Calu3 (cell line): Measurements from ENCODE around the gene ST6GALNAC3. TPM values are rescaled to one million over a fixed set of nuclear protein-coding genes. Genes with fewer than 3 reads are reported as not detected.
A peak's percentile ranks its signal among the peaks of the same experiment; 100 is the strongest.
"Not testable (repeated sequence)": the region's sequence is repeated elsewhere in the genome, so short reads cannot be mapped to it uniquely, and the experiment has no call there.

ENCODE experiments used
- BruUV-seq: library from RNA; stranded (reverse); fragments of 400-500 nt; replicated peaks from 2 replicates; lab custom pipeline; 2021; lab: Mats Ljungman, UMichigan
- CTCF ChIA-PET: fragments of 300-600 bp; sonication (Branson Sonifier 250); formaldehyde crosslinking; loops from one replicate; lab custom pipeline; 2022; ENCODE audit warnings: antibody characterized with exemption; lab: Charles Lee
- DNase-seq: peaks from one replicate; pipeline ENCODE4 v3.0.0; 2022
- H3K27ac Mint-ChIP-seq: one replicate; pipeline ENCODE4 v1.8.0; 2022; ENCODE audit warnings: mixed read lengths; ENCODE audit not compliant: unreplicated experiment
- H3K27me3 Mint-ChIP-seq: one replicate; pipeline ENCODE4 v1.8.0; 2022; ENCODE audit warnings: mixed read lengths; ENCODE audit not compliant: unreplicated experiment
- H3K36me3 Mint-ChIP-seq: one replicate; pipeline ENCODE4 v1.8.0; 2022; ENCODE audit warnings: mild to moderate bottlenecking, moderate library complexity, mixed read lengths; ENCODE audit not compliant: insufficient read depth, unreplicated experiment
- H3K4me1 Mint-ChIP-seq: one replicate; pipeline ENCODE4 v1.8.0; 2022; ENCODE audit warnings: mild to moderate bottlenecking, low read depth, mixed read lengths; ENCODE audit not compliant: unreplicated experiment
- H3K4me3 Mint-ChIP-seq: one replicate; pipeline ENCODE4 v1.8.0; 2022; ENCODE audit warnings: mild to moderate bottlenecking, low read depth, moderate library complexity, mixed read lengths; ENCODE audit not compliant: unreplicated experiment
- H3K9me3 Mint-ChIP-seq: one replicate; pipeline ENCODE4 v1.8.0; 2022; ENCODE audit warnings: low read depth, mixed read lengths; ENCODE audit not compliant: unreplicated experiment
- CTCF ChIP-seq: fragments of 200-600 bp; IDR thresholded peaks from one replicate; pipeline ENCODE4 v1.8.0; 2022; ENCODE audit warnings: antibody characterized with exemption; ENCODE audit not compliant: unreplicated experiment
- intact Hi-C: fragments of 100-400 bp; cut with micrococcal nuclease; formaldehyde crosslinking; loops from one replicate; pipeline ENCODE4 v1.10.0; 2022; ENCODE audit not compliant: unreplicated experiment
- total RNA-seq: library from RNA; stranded (reverse); gene quantifications from 2 replicates; pipeline ENCODE4 v1.2.3, GENCODE V29; 2022

The ST6GALNAC3 gene
- total RNA-seq, 1 experiment from 2014 or later, result 0.87 TPM

GRCh38 chr1:76240316-76240715 is 165.8 kb downstream of the ST6GALNAC3 start:
- peak overlapping the region; percentile 31 for H3K27ac Mint-ChIP-seq
- TF ChIP-seq CTCF, result no peak
- no TSS peak for BruUV-seq
- H3K36me3 Mint-ChIP-seq, result peaks cover 13% of the 10 kb centered on the region
- DNase-seq, result no peak
- CTCF ChIA-PET, result no interaction called here
- H3K4me3 Mint-ChIP-seq, result no peak overlapping the region
- peaks cover 5% of the 10 kb centered on the region for H3K9me3 Mint-ChIP-seq
- intact Hi-C loops, result no loop called here
- H3K27me3 Mint-ChIP-seq, result no peaks in the 10 kb centered on the region
- H3K4me1 Mint-ChIP-seq, result peaks cover 35% of the 10 kb centered on the region

GRCh38 chr1:76242587-76242986 is 168.0 kb downstream of the ST6GALNAC3 start:
- H3K4me3 Mint-ChIP-seq, CTCF ChIA-PET, intact Hi-C loops, BruUV-seq, H3K27ac Mint-ChIP-seq, DNase-seq, H3K9me3 Mint-ChIP-seq: not testable (repeated sequence)
- peaks cover 31% of the 10 kb centered on the region for H3K4me1 Mint-ChIP-seq
- peaks cover 13% of the 10 kb centered on the region for H3K36me3 Mint-ChIP-seq
- H3K27me3 Mint-ChIP-seq, result peaks cover 12% of the 10 kb centered on the region

- Mint-ChIP-seq H3K4me3 (no peak overlapping the region), H3K4me1 (no peaks in the 10 kb centered on the region), H3K27me3 (peaks cover 35% of the 10 kb centered on the region), H3K9me3 (peaks cover 9% of the 10 kb centered on the region), H3K36me3 (no peaks in the 10 kb centered on the region), H3K27ac (no peak overlapping the region)
- no TSS peak for BruUV-seq
- DNase-seq, result no peak
- intact Hi-C loops, result no loop called here
- CTCF ChIA-PET, result no interaction called here
- no peak for TF ChIP-seq CTCF
Measured at GRCh38 chr1:76247261-76247852, 172.8 kb downstream of the ST6GALNAC3 start.

GRCh38 chr1:76250271-76250670 is 175.7 kb downstream of the ST6GALNAC3 start:
- peaks cover 4% of the 10 kb centered on the region for H3K9me3 Mint-ChIP-seq
- no peak for DNase-seq
- H3K36me3 Mint-ChIP-seq, result no peaks in the 10 kb centered on the region
- BruUV-seq, result no TSS peak
- no peak for TF ChIP-seq CTCF
- CTCF ChIA-PET, result no interaction called here
- H3K4me1 Mint-ChIP-seq, result no peaks in the 10 kb centered on the region
- H3K27ac Mint-ChIP-seq, result no peak overlapping the region
- H3K27me3 Mint-ChIP-seq, result peaks cover 35% of the 10 kb centered on the region
- intact Hi-C loops, result no loop called here
- no peak overlapping the region for H3K4me3 Mint-ChIP-seq

- BruUV-seq, result no TSS peak
- H3K27me3 Mint-ChIP-seq, result peaks cover 23% of the 10 kb centered on the region
- no peak for TF ChIP-seq CTCF
- intact Hi-C loops, result no loop called here
- H3K4me1 Mint-ChIP-seq, result no peaks in the 10 kb centered on the region
- H3K4me3 Mint-ChIP-seq, result no peak overlapping the region
- no peaks in the 10 kb centered on the region for H3K36me3 Mint-ChIP-seq
- no peak overlapping the region for H3K27ac Mint-ChIP-seq
- no peak for DNase-seq
- CTCF ChIA-PET, result no interaction called here
- H3K9me3 Mint-ChIP-seq, result peaks cover 4% of the 10 kb centered on the region
Measured at GRCh38 chr1:76252431-76252830, 177.9 kb downstream of the ST6GALNAC3 start.
